ENCODE measurements around the gene SLF2.
A peak's percentile ranks its signal among the peaks of the same experiment; 100 is the strongest.
"Not testable (repeated sequence)": the region's sequence is repeated elsewhere in the genome, so short reads cannot be mapped to it uniquely, and the experiment has no call there.

SLF2 gene

GRCh38 chr10:100962351-100963080, 49.8 kb downstream of the SLF2 start:
- no peak for DNase-seq (ENCODE audit: low read depth, low spot score)

DNA sequence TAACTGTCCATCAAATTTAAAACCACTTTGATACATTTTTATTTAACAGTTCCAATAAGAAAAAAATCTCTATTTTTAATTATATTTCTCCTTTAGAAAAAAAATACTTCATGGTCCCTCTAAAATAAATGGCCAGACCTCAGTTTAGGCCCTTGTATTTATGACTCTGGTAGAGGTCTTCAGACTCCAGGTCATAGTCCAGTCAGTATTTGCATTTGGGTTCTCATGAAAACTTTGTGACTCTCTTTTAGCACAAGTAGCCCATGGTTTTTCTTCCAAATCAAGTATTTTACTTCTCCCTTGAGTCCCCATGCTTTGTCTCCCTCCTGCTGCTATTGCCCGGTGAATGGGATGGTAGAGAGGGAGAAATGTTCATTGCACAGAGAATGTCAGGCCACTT, 51.1 kb downstream of the SLF2 start:
- DNase-seq (ENCODE audit: low read depth, low spot score): no peak

- DNase-seq (ENCODE audit: low read depth, low spot score): no peak
Observed at GRCh38 chr10:100965820-100966219, 53.1 kb downstream of the SLF2 start.

DNA sequence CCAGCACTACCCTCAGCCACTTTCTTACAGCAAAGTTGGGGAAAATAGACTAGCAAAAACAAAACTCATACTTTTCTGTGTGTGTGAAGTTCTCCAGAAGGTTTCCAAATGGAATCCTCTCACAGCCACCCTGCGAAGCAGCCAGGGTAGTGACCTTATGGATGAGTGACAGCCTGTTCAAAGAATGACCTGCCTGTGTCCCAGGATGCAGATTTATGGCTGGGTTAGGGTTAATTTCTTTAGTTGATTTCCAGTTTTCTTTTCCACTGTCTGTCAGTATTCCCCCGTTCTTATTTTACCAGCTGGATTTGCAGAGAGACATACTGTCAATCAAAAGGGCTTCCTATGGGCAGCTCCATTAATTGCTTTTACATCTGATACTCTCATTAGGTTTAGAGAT, 54.1 kb downstream of the SLF2 start:
- no peak for DNase-seq (ENCODE audit: low read depth, low spot score)

DNA sequence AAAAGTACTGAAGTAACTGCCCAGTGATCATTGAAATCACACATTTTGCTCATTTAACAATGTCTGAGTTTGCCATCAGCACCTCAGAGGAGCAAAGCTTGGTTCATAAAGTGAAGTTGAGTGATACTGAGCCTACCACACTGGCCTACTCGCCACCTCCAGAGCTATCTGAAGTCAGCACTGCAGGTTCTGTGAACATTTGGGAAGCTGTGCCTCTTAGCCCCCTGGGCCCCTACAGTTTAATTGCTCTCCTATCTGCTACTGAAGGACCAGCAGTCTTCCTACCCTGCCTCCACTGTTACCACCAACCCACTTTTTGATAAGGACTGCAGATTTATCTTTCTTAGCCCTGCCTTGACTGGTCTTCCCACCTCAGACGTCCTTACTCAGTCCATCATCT, 54.6 kb downstream of the SLF2 start:
- no peak for DNase-seq (ENCODE audit: low read depth, low spot score)

DNA sequence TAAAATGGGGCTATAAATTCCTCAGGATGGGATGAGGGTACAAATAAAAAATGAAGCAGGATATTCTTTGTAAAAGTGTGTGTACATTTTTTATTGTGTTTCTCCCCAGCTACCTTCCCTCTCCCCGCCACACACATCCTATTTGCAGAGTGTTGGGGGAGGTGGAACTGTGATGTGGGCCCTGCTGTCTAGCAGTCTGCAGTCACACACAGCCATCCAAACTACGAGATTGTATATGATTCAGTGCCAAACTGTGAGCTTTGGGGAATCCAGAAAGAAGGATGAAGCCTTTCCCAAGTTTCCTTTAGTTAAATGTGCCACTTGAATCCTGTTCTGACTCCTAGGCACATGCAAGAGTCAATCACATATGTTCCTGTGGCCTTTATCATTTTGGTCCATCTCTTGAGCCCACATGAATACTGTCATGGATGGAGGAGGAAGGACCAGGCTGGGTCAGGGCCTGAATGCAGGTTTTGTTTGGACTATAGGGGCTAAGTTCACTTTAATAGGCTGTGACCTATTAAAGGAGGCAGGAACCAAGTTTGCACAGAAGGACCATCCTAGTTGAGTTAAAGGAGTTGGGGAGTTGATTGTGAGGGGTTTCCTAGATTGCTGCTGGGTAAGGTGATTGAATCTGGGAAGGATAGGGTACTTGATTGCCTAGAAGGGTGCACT, 55.4 kb downstream of the SLF2 start:
- no peak for DNase-seq (ENCODE audit: low read depth, low spot score)

DNA sequence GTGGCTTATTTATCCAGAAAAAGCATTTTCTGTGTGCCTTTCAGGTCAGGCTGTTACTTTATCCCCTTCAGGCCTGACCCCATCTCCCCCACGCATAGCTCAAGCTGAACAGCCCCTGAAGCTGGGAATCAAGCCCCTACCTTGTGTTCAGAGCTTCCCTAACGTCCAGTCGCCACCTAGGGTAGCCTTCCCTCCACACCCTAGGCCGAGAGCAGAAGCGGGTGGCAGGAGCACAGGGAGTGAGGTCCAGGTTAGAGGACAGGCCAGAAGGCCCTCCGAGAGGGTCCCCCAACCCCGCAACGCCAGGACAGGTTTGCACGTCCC, 56.1 kb downstream of the SLF2 start:
- DNase-seq (ENCODE audit: low read depth, low spot score): no peak

DNA sequence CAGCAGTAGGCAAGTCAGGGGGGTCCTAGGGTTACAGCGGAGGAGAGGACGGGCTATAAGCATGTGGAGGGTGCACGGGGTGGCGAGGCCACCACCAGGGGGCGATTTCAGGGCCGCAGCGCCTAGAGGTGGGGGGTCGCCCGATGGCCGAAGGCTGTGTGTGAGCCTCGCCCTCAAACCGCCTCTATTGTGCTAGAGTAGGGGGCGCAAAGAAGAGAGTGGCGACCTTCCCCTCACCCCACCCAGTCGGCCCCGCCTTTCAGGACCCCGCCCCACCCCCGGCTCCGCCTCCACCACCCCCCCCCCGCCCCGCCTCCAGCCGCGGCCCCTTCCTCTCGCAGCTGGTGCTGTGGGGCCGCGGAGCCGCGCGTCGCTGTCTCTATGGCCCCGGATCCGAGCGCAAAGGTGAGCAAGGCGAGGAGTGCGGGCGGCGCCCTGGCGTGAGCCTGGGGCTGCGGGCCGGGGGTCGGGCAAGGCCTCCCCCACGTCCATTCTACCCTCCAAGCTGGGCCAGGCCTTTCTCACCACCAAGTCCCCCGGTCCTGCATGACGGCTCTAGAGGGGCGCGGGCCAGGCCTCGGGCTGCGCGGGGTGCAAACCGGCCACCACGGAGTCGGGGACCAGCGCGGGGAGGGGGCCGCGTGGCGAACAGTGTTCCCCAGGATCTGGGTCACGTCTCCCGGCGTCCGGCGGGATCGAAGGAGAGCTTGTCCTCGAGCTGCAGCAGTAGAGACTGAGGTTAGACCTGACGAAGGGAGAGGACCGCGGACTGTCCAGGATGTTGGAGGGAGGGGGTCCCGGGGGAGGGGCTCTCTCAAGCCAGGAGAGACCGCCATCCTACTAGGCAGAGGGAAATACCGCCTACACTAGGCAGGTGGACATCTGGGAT, 56.7 kb downstream of the SLF2 start, which contains the start of gene SEMA4G:
SEMA4G (plus strand) TSS at position 318 of the 889 bp plus-strand sequence. CDS start 3,409 bp downstream, outside the sequence.
- peak; percentile 61 for DNase-seq (ENCODE audit: low read depth, low spot score)

DNA sequence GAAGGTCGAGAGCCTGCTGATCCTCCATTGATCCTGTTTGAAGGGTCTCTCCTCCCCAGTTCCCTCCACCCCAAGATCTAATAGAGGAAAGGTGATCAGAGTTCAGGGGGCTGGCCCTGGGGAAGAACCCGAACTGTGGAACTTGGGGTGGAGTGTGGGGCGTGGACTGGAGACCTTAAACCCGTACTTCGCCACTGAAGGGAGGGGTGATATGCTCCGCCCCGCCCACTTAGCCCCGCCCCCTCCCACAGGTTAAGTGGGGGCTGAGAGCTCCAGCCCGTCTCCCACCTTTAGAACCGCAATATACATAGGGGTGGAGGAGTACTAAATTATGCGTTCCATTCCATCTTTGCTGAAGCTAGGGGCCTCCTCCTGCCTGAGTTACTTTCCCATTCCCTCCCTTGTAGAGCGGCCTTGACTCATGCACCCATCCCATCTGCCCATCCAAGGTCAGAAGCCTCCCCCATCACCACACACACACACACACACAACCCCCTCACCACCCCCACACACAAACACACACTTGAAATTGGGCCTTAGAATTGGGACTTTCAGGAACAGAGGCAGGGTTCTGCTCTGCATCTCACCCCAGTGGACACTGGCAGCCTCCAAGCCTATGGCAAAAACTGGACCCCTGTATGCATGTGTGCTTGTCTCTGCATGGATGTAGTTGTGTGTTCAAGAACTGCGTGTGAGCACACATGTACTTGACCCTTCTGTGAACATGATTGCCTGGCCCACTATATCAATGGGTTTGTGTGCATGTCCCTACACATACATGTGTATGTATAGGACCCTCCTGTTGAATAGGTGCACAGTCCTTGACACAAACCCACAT, 57.5 kb downstream of the SLF2 start:
- no peak for DNase-seq (ENCODE audit: low read depth, low spot score)

GRCh38 chr10:100970914-100971811, 58.4 kb downstream of the SLF2 start:
- DNase-seq (ENCODE audit: low read depth, low spot score): no peak

- no peak for DNase-seq (ENCODE audit: low read depth, low spot score)
Observed at GRCh38 chr10:100972115-100972903, 59.5 kb downstream of the SLF2 start.

DNA sequence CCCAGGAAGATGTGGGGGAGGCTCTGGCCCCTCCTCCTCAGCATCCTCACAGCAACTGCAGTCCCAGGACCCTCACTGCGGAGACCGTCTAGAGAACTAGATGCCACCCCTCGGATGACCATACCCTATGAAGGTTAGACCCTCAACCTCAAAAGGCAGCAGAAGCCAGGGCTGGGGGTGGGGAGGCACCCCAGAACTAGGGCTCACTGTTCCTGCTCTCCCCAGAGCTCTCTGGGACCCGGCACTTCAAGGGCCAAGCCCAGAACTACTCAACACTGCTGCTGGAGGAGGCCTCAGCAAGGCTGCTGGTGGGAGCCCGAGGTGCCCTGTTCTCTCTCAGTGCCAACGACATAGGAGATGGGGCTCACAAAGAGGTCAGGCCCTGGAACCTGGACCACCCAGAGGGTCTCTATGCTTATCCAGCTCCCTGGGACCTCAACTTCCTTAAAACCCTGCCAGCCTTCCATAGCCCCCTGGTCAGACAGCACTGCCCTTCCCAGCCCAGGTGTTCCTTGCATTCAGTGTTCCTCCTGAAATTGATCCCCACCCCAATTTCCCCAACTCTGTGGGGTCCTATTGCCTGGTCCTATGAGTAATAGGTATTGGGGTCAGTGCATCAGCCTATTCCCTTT, 60.3 kb downstream of the SLF2 start:
- DNase-seq (ENCODE audit: low read depth, low spot score): no peak

DNA sequence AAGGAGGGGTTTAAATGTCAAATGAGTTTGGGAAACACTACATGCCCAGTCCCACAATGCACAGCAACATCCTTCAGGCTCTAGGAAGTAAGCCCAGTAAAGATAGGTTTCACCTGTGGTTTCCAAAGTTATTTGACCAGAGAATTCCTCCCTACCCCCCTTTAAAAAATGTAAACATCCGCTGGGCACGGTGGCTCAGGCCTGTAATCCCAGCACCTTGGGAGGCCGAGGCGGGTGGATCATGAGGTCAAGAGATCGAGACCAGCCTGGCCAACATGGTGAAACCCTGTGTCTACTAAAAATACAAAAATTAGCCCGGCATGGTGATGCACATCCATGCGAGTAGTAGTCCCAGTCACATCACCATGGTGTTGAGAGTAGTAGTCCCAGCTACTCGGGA, 62.6 kb downstream of the SLF2 start:
- DNase-seq (ENCODE audit: low read depth, low spot score): not testable (repeated sequence)

DNA sequence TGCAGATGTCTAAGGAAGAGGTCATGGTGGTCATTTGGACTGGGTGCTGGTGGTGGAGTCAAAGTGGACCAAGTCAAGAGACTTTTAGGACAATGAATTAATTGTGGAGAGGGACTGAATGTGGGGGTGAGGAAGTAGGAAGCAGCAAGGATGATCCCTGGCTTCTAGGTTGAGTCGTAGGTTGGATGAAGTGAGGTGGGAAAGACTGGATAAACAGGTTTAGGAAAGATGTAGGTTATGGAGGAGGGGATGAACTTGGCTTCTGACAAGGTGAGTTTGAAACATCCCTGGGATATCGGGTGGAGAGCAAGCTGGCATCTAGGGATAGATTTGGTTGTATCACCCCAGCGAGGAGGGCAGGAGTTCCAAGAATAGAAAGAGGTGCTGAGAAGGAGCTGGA, 64.1 kb downstream of the SLF2 start:
- DNase-seq (ENCODE audit: low read depth, low spot score): no peak

DNA sequence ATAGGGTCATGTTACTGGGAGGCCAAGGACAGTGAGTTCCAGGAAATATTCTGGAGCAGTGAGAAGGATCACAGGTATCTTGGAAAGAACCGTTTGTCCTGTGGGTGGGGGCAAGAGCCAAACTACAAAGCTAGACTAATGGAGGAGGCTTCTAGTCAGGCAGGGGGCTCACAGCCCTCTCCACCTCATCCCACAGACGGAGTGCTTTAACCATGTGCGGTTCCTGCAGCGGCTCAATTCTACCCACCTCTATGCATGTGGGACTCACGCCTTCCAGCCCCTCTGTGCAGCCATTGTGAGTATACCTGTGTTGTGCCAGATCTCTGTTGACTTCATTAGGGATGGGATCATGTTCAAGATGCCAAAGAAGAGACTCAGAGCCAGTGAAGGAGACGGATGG, 64.7 kb downstream of the SLF2 start:
- no peak for DNase-seq (ENCODE audit: low read depth, low spot score)

DNA sequence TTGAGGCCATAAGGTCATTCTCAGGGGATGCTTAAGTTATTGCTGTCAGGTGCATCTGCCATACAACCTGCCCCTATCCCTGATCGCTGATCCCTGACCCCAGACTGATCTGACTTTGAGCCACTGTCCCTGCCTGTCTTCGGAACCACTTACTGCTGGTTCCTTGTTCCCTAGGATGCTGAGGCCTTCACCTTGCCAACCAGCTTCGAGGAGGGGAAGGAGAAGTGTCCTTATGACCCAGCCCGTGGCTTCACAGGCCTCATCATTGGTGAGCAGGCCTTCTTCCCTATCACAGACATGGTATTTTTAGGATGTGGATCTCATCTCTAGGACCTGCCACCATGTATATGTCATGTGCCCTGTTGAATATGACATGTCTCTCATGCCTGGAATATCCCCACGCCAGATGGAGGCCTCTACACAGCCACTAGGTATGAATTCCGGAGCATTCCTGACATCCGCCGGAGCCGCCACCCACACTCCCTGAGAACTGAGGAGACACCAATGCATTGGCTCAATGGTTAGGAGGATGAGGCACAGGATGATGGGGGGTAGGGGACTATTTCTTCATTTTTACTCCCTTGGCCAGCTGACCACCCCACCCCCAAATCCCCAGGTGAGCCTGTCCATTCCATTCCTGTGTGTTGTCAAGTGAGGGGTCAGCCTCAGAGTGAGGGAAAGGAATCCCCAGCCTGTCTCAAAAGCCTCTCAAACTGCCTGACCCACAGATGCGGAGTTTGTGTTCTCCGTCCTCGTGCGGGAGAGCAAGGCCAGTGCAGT, 65.5 kb downstream of the SLF2 start:
- DNase-seq (ENCODE audit: low read depth, low spot score): no peak

DNA sequence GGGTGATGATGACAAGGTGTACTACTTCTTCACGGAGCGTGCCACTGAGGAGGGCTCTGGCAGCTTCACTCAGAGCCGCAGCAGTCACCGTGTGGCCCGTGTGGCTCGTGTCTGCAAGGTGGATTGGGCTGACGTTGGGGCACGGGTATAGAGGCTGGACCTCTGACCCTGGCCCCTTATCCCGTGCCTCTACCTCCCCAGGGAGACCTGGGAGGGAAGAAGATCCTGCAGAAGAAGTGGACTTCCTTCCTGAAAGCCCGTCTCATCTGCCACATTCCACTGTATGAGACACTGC, 66.1 kb downstream of the SLF2 start:
- no peak for DNase-seq (ENCODE audit: low read depth, low spot score)

DNA sequence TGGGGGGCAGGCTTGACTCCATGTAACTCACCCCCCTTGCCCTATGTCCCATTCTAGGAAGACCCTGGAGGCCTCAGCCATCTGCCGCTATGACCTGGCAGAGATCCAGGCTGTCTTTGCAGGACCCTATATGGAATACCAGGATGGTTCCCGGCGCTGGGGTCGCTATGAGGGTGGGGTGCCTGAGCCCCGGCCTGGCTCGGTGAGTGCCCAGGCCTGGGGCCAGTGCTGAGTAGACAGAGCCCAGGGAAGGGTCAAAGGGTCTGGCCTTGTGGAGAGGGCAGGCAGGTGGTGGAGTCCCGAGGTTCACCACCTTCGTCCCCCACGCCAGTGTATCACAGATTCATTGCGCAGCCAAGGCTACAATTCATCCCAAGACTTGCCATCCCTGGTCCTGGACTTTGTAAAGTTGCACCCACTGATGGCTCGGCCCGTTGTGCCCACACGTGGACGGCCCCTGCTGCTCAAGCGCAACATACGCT, 67.1 kb downstream of the SLF2 start:
- no peak for DNase-seq (ENCODE audit: low read depth, low spot score)

GRCh38 chr10:100980311-100980710, 67.5 kb downstream of the SLF2 start:
- DNase-seq (ENCODE audit: low read depth, low spot score): no peak

Data from astrocyte of the hippocampus (primary cell).